Stimulated activated CD8-positive, alpha-beta memory T cell treated with anti-CD3 and anti-CD28 coated beads, Interleukin-15, amount 100 ng/mL, for 24 hours (primary cell): ENCODE results near the gene SH2D5.

Source experiments
- DNase-seq: peaks from one replicate; pipeline ENCODE4 v3.0.0-alpha.2; 2020; ENCODE audit warnings: low read depth

Gene SH2D5

GRCh38 chr1:20713440-20713839 is 19.1 kb downstream of the SH2D5 start:
- DNase-seq, result no peak

- no peak for DNase-seq
Observed at GRCh38 chr1:20712215-20712577, 20.3 kb downstream of the SH2D5 start.

- DNase-seq, result no peak
Observed at GRCh38 chr1:20711285-20712214, 21.0 kb downstream of the SH2D5 start.

GRCh38 chr1:20710469-20711284 is 21.8 kb downstream of the SH2D5 start:
- no peak for DNase-seq

GRCh38 chr1:20709868-20710267 is 22.6 kb downstream of the SH2D5 start:
- no peak for DNase-seq

- no peak for DNase-seq
Observed at GRCh38 chr1:20708891-20709290, 23.6 kb downstream of the SH2D5 start.

GRCh38 chr1:20708057-20708456 is 24.4 kb downstream of the SH2D5 start:
- no peak for DNase-seq

- no peak for DNase-seq
Observed at GRCh38 chr1:20706841-20707240, 25.7 kb downstream of the SH2D5 start.

GRCh38 chr1:20705203-20705755 is 27.2 kb downstream of the SH2D5 start:
- no peak for DNase-seq

- DNase-seq, result no peak
Observed at GRCh38 chr1:20704390-20705202, 27.9 kb downstream of the SH2D5 start.

- DNase-seq, result no peak
Observed at GRCh38 chr1:20703124-20703756, 29.3 kb downstream of the SH2D5 start.

- no peak for DNase-seq
Observed at GRCh38 chr1:20702416-20702815, 30.1 kb downstream of the SH2D5 start.

GRCh38 chr1:20701847-20702246 is 30.7 kb downstream of the SH2D5 start:
- no peak for DNase-seq

- DNase-seq, result no peak
Observed at GRCh38 chr1:20701446-20701845, 31.1 kb downstream of the SH2D5 start.

- no peak for DNase-seq
Observed at GRCh38 chr1:20700636-20701215, 31.8 kb downstream of the SH2D5 start.

GRCh38 chr1:20699558-20699957 is 32.9 kb downstream of the SH2D5 start:
- no peak for DNase-seq

- DNase-seq, result no peak
Observed at GRCh38 chr1:20698195-20698910, 34.1 kb downstream of the SH2D5 start.

- no peak for DNase-seq
Observed at GRCh38 chr1:20697563-20697962, 34.9 kb downstream of the SH2D5 start.

GRCh38 chr1:20696397-20697333 is 35.8 kb downstream of the SH2D5 start:
- DNase-seq, result peak; percentile 59
